WERI-Rb-1 (cell line): ENCODE measurements around the gene WWOX.

ENCODE experiments used
- DNase-seq: peaks from one replicate; pipeline ENCODE4 v3.0.0-alpha.2; 2020
- H3K27ac ChIP-seq: fragments of 250-450 bp; sonication (Bioruptor Pico); 2 replicates; pipeline ENCODE4 v1.5.1; 2020; ENCODE audit warnings: mild to moderate bottlenecking, moderate library complexity
- H3K27me3 ChIP-seq: fragments of 250-450 bp; sonication (Bioruptor Pico); 2 replicates; pipeline ENCODE4 v1.5.1; 2021; ENCODE audit warnings: mild to moderate bottlenecking, low read depth, moderate library complexity; ENCODE audit not compliant: insufficient read depth, severe bottlenecking
- H3K36me3 ChIP-seq: fragments of 250-450 bp; sonication (Bioruptor Pico); 2 replicates; pipeline ENCODE4 v1.5.1; 2020; ENCODE audit warnings: mild to moderate bottlenecking, moderate library complexity
- H3K4me3 ChIP-seq: 2 replicates; pipeline ENCODE4 v1.5.1; 2011; ENCODE audit warnings: low read depth, mild to moderate bottlenecking, control low read depth, low read length
- H3K9me3 ChIP-seq: fragments of 250-450 bp; sonication (Bioruptor Pico); 2 replicates; pipeline ENCODE4 v1.5.1; 2021; ENCODE audit warnings: mild to moderate bottlenecking, moderate library complexity; ENCODE audit not compliant: severe bottlenecking
- TF ChIP-seq, protein P1 (sequence below): IDR thresholded peaks from 2 replicates; pipeline ENCODE4 v1.5.1; 2011; ENCODE audit warnings: low read depth, mild to moderate bottlenecking, control low read depth, inconsistent platforms, low read length

Gene WWOX

GRCh38 chr16:78529881-78530280, 430.4 kb downstream of the WWOX start:
- TF ChIP-seq, protein P1, sequence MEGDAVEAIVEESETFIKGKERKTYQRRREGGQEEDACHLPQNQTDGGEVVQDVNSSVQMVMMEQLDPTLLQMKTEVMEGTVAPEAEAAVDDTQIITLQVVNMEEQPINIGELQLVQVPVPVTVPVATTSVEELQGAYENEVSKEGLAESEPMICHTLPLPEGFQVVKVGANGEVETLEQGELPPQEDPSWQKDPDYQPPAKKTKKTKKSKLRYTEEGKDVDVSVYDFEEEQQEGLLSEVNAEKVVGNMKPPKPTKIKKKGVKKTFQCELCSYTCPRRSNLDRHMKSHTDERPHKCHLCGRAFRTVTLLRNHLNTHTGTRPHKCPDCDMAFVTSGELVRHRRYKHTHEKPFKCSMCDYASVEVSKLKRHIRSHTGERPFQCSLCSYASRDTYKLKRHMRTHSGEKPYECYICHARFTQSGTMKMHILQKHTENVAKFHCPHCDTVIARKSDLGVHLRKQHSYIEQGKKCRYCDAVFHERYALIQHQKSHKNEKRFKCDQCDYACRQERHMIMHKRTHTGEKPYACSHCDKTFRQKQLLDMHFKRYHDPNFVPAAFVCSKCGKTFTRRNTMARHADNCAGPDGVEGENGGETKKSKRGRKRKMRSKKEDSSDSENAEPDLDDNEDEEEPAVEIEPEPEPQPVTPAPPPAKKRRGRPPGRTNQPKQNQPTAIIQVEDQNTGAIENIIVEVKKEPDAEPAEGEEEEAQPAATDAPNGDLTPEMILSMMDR, result no peak
- DNase-seq, result no peak

GRCh38 chr16:78530283-78530682, 430.8 kb downstream of the WWOX start:
- no peak for DNase-seq

More at GRCh38 chr16:78529881-78530280, 430.4 kb downstream of the WWOX start:
- H3K9me3 ChIP-seq, result no peaks in the 10 kb centered on the region
- H3K36me3 ChIP-seq, result no peaks in the 10 kb centered on the region
- H3K4me3 ChIP-seq, result no peak overlapping the region
- no peaks in the 10 kb centered on the region for H3K27me3 ChIP-seq
- no peak overlapping the region for H3K27ac ChIP-seq

DNA sequence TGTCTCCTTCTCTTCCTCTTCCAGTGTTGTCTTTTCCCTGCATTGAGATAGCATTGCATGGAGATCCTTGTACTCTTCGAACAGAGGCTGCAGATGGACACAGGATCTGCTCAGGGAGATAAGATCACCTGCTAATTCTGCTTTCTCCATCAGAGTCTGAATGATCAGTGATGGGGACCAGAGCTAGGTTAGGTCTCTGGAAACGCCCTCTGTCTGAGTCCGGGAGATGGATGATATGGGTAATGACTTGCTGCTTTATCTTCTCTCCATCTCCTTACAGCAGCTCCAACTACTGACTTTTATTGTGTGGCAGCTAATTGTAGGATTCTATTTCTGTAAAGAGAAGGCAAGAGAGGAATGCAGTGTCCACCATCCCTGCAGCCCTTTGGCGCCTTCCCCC, 435.6 kb downstream of the WWOX start:
- no peak overlapping the region for H3K4me3 ChIP-seq
- no peaks in the 10 kb centered on the region for H3K36me3 ChIP-seq
- no peaks in the 10 kb centered on the region for H3K27me3 ChIP-seq
- TF ChIP-seq, protein P1, result no peak
- no peaks in the 10 kb centered on the region for H3K9me3 ChIP-seq
- no peak overlapping the region for H3K27ac ChIP-seq
- no peak for DNase-seq

More at GRCh38 chr16:78530283-78530682, 430.8 kb downstream of the WWOX start:
- Histone ChIP-seq H3K36me3 (no peaks in the 10 kb centered on the region), H3K9me3 (no peaks in the 10 kb centered on the region), H3K4me3 (no peak overlapping the region), H3K27me3 (no peaks in the 10 kb centered on the region), H3K27ac (no peak overlapping the region)
- TF ChIP-seq, protein P1, result no peak

GRCh38 chr16:78537511-78537910, 438.1 kb downstream of the WWOX start:
- H3K27me3 ChIP-seq, result no peaks in the 10 kb centered on the region
- TF ChIP-seq, protein P1, result no peak

GRCh38 chr16:78538292-78538691, 438.8 kb downstream of the WWOX start:
- DNase-seq, result no peak
- Histone ChIP-seq H3K9me3 (no peaks in the 10 kb centered on the region), H3K36me3 (no peaks in the 10 kb centered on the region), H3K27me3 (no peaks in the 10 kb centered on the region), H3K27ac (no peak overlapping the region), H3K4me3 (no peak overlapping the region)
- TF ChIP-seq, protein P1, result no peak

More at GRCh38 chr16:78537511-78537910, 438.1 kb downstream of the WWOX start:
- Histone ChIP-seq H3K9me3 (no peaks in the 10 kb centered on the region), H3K4me3 (no peak overlapping the region), H3K27ac (no peak overlapping the region), H3K36me3 (no peaks in the 10 kb centered on the region)
- no peak for DNase-seq

GRCh38 chr16:78538919-78539318, 439.5 kb downstream of the WWOX start:
- TF ChIP-seq, protein P1, result no peak
- Histone ChIP-seq H3K27me3 (no peaks in the 10 kb centered on the region), H3K9me3 (no peaks in the 10 kb centered on the region), H3K36me3 (no peaks in the 10 kb centered on the region), H3K27ac (no peak overlapping the region), H3K4me3 (no peak overlapping the region)
- no peak for DNase-seq
